ENCODE measurements around the gene FLCN.

The FLCN gene

DNA sequence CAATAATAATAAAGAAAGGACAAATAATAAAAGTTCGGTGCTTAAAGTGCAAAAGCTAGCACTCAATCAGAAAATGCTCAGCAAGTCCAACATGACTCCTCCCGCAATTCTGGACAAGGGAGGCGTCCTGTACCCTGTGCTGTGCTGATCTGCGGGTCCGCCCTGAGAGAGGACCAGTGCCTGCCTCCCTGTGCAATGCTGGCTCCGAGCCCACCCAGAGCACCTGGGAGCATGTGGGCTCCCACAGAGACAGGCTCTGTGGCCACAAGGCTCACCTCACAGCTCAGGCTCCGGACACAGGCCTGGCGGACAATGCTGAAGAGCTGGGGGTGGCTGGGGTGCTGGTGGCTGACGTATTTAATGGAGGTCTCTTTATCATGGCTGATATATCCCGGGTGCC, 11.1 kb downstream of the FLCN start:
- no peak overlapping the region; the same call in 1 of the 2 replicates for H3K27ac ChIP-seq
- TF ChIP-seq, protein P1, sequence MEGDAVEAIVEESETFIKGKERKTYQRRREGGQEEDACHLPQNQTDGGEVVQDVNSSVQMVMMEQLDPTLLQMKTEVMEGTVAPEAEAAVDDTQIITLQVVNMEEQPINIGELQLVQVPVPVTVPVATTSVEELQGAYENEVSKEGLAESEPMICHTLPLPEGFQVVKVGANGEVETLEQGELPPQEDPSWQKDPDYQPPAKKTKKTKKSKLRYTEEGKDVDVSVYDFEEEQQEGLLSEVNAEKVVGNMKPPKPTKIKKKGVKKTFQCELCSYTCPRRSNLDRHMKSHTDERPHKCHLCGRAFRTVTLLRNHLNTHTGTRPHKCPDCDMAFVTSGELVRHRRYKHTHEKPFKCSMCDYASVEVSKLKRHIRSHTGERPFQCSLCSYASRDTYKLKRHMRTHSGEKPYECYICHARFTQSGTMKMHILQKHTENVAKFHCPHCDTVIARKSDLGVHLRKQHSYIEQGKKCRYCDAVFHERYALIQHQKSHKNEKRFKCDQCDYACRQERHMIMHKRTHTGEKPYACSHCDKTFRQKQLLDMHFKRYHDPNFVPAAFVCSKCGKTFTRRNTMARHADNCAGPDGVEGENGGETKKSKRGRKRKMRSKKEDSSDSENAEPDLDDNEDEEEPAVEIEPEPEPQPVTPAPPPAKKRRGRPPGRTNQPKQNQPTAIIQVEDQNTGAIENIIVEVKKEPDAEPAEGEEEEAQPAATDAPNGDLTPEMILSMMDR (conservative IDR thresholded peaks at IDR 0.05): no peak

GRCh38 chr17:17224137-17224536, 12.8 kb downstream of the FLCN start:
- TF ChIP-seq, protein P1 (conservative IDR thresholded peaks at IDR 0.05): no peak
- no peak overlapping the region for H3K27ac ChIP-seq

GRCh38 chr17:17223736-17224135, 13.2 kb downstream of the FLCN start:
- H3K27ac ChIP-seq: no peak overlapping the region

GRCh38 chr17:17221329-17221728, 15.6 kb downstream of the FLCN start:
- TF ChIP-seq, protein P1 (conservative IDR thresholded peaks at IDR 0.05): no peak
- H3K27ac ChIP-seq: no peak overlapping the region

More at GRCh38 chr17:17223736-17224135, 13.2 kb downstream of the FLCN start:
- TF ChIP-seq, protein P1 (conservative IDR thresholded peaks at IDR 0.05): no peak

- no peak overlapping the region for H3K27ac ChIP-seq
- TF ChIP-seq, protein P1 (conservative IDR thresholded peaks at IDR 0.05): no peak
These were observed 16.4 kb downstream of the FLCN start for GRCh38 chr17:17220529-17220928.

DNA sequence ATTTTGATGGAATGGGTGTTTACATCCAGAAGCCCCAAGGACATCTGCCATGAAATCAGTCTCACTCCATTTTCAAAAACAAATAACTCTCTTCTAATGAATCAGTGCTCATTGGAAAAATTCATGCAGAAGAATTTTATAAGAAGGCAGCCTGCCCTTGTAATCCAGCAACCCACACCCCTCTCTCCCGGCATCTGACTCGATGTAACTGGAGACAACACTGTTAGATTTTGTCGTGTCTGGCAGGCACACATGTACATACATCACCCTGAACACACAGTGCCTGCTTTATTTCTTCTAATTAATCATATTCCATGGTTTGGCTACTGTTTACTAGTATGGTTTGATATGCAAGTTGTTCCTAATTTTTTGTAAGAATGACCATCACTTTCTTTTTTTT, 19.0 kb downstream of the FLCN start:
- H3K27ac ChIP-seq: peak overlapping the region; percentile 27
- TF ChIP-seq, protein P1 (conservative IDR thresholded peaks at IDR 0.05): no peak

- TF ChIP-seq, protein P1 (conservative IDR thresholded peaks at IDR 0.05): peak; percentile 88
These were observed 20.2 kb downstream of the FLCN start for GRCh38 chr17:17216776-17217175.

More at GRCh38 chr17:17216776-17217175, 20.2 kb downstream of the FLCN start:
- peak overlapping the region; percentile 27 for H3K27ac ChIP-seq

Measured in VCaP (cell line).